Endothelial cell of umbilical vein (primary cell): ENCODE results near the gene HPGDS. TPM values are rescaled to one million over a fixed set of nuclear protein-coding genes. Genes with fewer than 3 reads are reported as not detected.

Source experiments
- BruUV-seq: library from RNA; stranded (reverse); fragments of 400-500 nt; replicated peaks from 2 replicates; lab custom pipeline; 2021; lab: Mats Ljungman, UMichigan
- CTCF ChIA-PET: fragments of 300-600, 350-600 bp; sonication (Branson Sonifier 250); formaldehyde crosslinking; loops from one replicate; lab custom pipeline; 2021; ENCODE audit warnings: antibody characterized with exemption, inconsistent platforms; lab: Charles Lee
- POLR2A ChIA-PET: fragments of 300-600, 350-600 bp; sonication (Branson Sonifier 250); formaldehyde crosslinking; loops from one replicate; lab custom pipeline; 2021; ENCODE audit warnings: antibody characterized with exemption, inconsistent platforms; lab: Charles Lee
- DNase-seq: peaks from one replicate; pipeline ENCODE4 v3.0.0-alpha.2; 2011; ENCODE audit warnings: low read depth, low spot score
- FAIRE-seq: peaks from 2 replicates; lab custom pipeline; 2011; peaks lifted over from hg19 to GRCh38; lab: Jason Lieb, UNC
- H2AFZ ChIP-seq: 2 replicates; pipeline ENCODE4 v1.6.0; 2012; ENCODE audit warnings: low read depth, low read length, control low read depth, inconsistent platforms
- H3K27ac ChIP-seq: 2 replicates; pipeline ENCODE4 v1.5.1; 2011; ENCODE audit warnings: low read depth, mild to moderate bottlenecking, control low read depth, low read length, moderate library complexity; ENCODE audit not compliant: insufficient read depth
- H3K27me3 ChIP-seq, 2 experiments: 2 replicates each; pipeline versions ENCODE4 v1.6.0 to v1.6.1; 2011; ENCODE audit warnings: low read length in 2 of 2, mixed read lengths in 1 of 2; ENCODE audit not compliant: control insufficient read depth in 2 of 2, insufficient read depth in 2 of 2
- H3K36me3 ChIP-seq, 2 experiments: 2 replicates in 1 of 2; 3 replicates in 1 of 2; pipeline ENCODE4 v1.5.1; 2011; ENCODE audit warnings: low read length in 2 of 2, mild to moderate bottlenecking in 1 of 2, moderate library complexity in 1 of 2; ENCODE audit not compliant: control insufficient read depth in 2 of 2, insufficient read depth in 2 of 2; ENCODE audit errors: extremely low read depth in 1 of 2
- H3K4me1 ChIP-seq: 3 replicates; pipeline ENCODE4 v1.5.1; 2011; ENCODE audit warnings: mild to moderate bottlenecking, low read length; ENCODE audit not compliant: control insufficient read depth, insufficient read depth; ENCODE audit errors: extremely low read depth
- H3K4me2 ChIP-seq: 2 replicates; pipeline ENCODE4 v1.6.1; 2011; ENCODE audit warnings: low read length, control low read depth, mixed read lengths; ENCODE audit not compliant: insufficient read depth
- H3K4me3 ChIP-seq, 3 experiments: fragments of 200-600 bp in 1 of 3; sonication (generic), shearing (Covaris generic) in 1 of 3; replicated peaks in 1 of 3; 2 replicates each; pipeline ENCODE4 v1.5.1; 2011 to 2016; ENCODE audit warnings: control low read depth in 3 of 3, low read length in 3 of 3, mild to moderate bottlenecking in 2 of 3, inconsistent platforms in 1 of 3, low read depth in 1 of 3, moderate library complexity in 1 of 3; ENCODE audit not compliant: insufficient read depth in 1 of 3
- H3K79me2 ChIP-seq: 2 replicates; pipeline ENCODE4 v1.6.0; 2012; ENCODE audit warnings: low read length, inconsistent platforms; ENCODE audit not compliant: control insufficient read depth, insufficient read depth
- H3K9ac ChIP-seq: replicated peaks from 2 replicates; pipeline ENCODE3; 2011; ENCODE audit warnings: low read length, control low read depth; ENCODE audit not compliant: insufficient read depth; ENCODE audit errors: extremely low read depth
- H3K9me1 ChIP-seq: replicated peaks from 3 replicates; pipeline ENCODE4 v1.6.0; 2011; ENCODE audit warnings: mild to moderate bottlenecking, low read length; ENCODE audit not compliant: control insufficient read depth, insufficient read depth; ENCODE audit errors: extremely low read depth
- H3K9me3 ChIP-seq: replicated peaks from 2 replicates; pipeline ENCODE4 v1.5.1; 2012; ENCODE audit warnings: low read length, inconsistent platforms; ENCODE audit not compliant: control insufficient read depth, insufficient read depth
- H4K20me1 ChIP-seq: replicated peaks from 2 replicates; pipeline ENCODE3; 2011; ENCODE audit warnings: mild to moderate bottlenecking, low read length; ENCODE audit not compliant: control insufficient read depth, insufficient read depth; ENCODE audit errors: extremely low read depth
- FOS ChIP-seq: IDR thresholded peaks from 2 replicates; pipeline ENCODE4 v1.6.1; 2011; ENCODE audit warnings: mild to moderate bottlenecking, low read length, moderate library complexity, borderline replicate concordance; ENCODE audit not compliant: insufficient read depth
- JUN ChIP-seq: IDR thresholded peaks from 2 replicates; pipeline ENCODE4 v1.6.1; 2011; ENCODE audit warnings: borderline replicate concordance, low read depth; ENCODE audit not compliant: insufficient read length, insufficient read depth
- MYC ChIP-seq: IDR thresholded peaks from one replicate; pipeline ENCODE4 v1.6.1; 2011; ENCODE audit warnings: mild to moderate bottlenecking, low read depth, low read length
- POLR2AphosphoS5 ChIP-seq: IDR thresholded peaks from 2 replicates; pipeline ENCODE4 v1.6.1; 2012; ENCODE audit warnings: low read depth, mild to moderate bottlenecking, control low read depth, low read length, moderate library complexity; ENCODE audit not compliant: insufficient read depth
- dilution Hi-C: fragments of 300-500 bp; cut with MboI; formaldehyde crosslinking; loops from one replicate; pipeline ENCODE4 v1.15.0; 2019; ENCODE audit warnings: low sequenced_read_pairs; ENCODE audit not compliant: extremely low pct_ligation_motif_present
- intact Hi-C: fragments of 100-400 bp; cut with micrococcal nuclease; formaldehyde crosslinking; loops from one replicate; pipeline ENCODE4 v1.10.0; 2022
- polyA plus RNA-seq, 4 experiments: library from polyadenylated mRNA; depleted of rRNA in 3 of 4; stranded (reverse) in 3 of 4; unstranded in 1 of 4; fragments of >200 nt; gene quantifications; 2 replicates each; pipeline versions ENCODE4 v1.2.1 to v1.2.3, GENCODE V29; 2011 to 2012; ENCODE audit warnings: missing spikeins in 1 of 4
- total RNA-seq: library from RNA; stranded (reverse); gene quantifications from 2 replicates; pipeline ENCODE4 v1.2.3, GENCODE V29; 2021
- TF ChIP-seq, protein P1 (sequence below), 2 donors: IDR thresholded peaks; 1 replicate in 1 of 2; 2 replicates in 1 of 2; pipeline ENCODE4 v1.5.1; 2011; ENCODE audit warnings: low read length in 2 of 2, mild to moderate bottlenecking in 2 of 2, moderate library complexity in 2 of 2, control low read depth in 1 of 2, inconsistent platforms in 1 of 2, low read depth in 1 of 2; ENCODE audit not compliant: insufficient read depth in 1 of 2; ENCODE audit errors: extremely low read depth in 1 of 2

HPGDS gene
- total and polyA plus RNA-seq, 2 donors (not counting 3 experiments of a cell fraction or from before 2014, with no cell fraction given) = not detected

DNA sequence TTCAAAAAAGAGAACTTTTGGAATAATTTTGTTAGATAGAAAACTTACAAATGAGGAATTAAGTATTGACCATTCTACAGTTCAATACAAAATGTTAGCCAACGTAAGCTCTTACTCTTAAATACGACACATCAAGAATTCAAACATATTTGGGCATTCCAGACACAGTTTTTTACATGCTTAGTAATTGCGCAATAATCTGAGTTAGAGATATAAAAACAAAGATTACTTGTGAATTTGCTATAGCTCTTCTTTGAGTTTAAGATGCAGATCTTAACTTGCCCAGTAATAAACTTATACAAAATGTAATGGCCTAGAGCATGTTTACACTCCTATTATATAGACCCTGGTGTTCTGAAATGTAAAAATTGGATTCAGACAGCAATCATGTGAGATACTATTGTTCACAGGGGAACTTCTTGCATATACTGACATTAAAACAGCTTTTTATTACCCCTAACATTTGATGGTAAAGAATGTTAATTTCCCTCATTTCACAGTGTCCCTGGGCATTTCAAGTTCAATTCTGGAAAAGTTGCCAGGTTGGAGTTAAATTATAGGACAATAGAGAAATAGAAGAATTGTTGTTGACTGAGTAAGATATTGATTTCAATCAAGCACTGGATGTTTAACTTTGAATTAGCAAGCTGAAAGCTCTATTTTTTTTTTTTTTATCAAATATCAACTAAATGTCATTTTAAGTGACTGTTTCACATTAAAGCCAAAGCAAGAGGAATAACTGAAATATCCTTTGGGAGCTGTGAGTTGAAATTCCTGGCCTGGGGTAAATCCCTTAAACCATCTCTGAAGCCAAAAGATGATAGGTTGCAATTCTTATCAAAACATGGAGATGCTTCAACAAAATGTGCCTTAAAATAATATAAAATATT, 910 bp downstream of the HPGDS start:
- Histone ChIP-seq H3K27ac (no peak overlapping the region), H3K36me3 (no peaks in the 10 kb centered on the region), H2AFZ (no peak overlapping the region), H3K79me2 (no peaks in the 10 kb centered on the region), H3K4me1 (no peaks in the 10 kb centered on the region), H3K4me2 (no peak overlapping the region), H4K20me1 (no peaks in the 10 kb centered on the region), H3K27me3 (no peaks in the 10 kb centered on the region), H3K9me3 (no peaks in the 10 kb centered on the region), H3K9ac (no peak overlapping the region), H3K9me1 (no peaks in the 10 kb centered on the region), H3K4me3 (no peak overlapping the region)
- DNase-seq (no peak), FAIRE-seq (no peak)
- BruUV-seq = no TSS peak
- dilution Hi-C loops = no loop called here
- TF ChIP-seq MYC (no peak), POLR2AphosphoS5 (no peak), FOS (no peak), JUN (no peak)
- TF ChIP-seq, protein P1, sequence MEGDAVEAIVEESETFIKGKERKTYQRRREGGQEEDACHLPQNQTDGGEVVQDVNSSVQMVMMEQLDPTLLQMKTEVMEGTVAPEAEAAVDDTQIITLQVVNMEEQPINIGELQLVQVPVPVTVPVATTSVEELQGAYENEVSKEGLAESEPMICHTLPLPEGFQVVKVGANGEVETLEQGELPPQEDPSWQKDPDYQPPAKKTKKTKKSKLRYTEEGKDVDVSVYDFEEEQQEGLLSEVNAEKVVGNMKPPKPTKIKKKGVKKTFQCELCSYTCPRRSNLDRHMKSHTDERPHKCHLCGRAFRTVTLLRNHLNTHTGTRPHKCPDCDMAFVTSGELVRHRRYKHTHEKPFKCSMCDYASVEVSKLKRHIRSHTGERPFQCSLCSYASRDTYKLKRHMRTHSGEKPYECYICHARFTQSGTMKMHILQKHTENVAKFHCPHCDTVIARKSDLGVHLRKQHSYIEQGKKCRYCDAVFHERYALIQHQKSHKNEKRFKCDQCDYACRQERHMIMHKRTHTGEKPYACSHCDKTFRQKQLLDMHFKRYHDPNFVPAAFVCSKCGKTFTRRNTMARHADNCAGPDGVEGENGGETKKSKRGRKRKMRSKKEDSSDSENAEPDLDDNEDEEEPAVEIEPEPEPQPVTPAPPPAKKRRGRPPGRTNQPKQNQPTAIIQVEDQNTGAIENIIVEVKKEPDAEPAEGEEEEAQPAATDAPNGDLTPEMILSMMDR (IDR thresholded peaks at IDR 0.05; ENCODE audit: extremely low read depth in 1 of 2, insufficient read depth in 1 of 2, low read depth in 1 of 2, low read length in 2 of 2) = no peak
- POLR2A ChIA-PET = no interaction called here
- intact Hi-C loops = no loop called here
- CTCF ChIA-PET = interaction anchor here (0.7 to 1.8 kb wide), 4 partner anchors 8 to 65 kb away, joined by 3 to 7 read pairs (median 5); no protein-coding TSS in a partner anchor
